ENCODE measurements around the gene MGAT1.

- TF ChIP-seq, protein P1, sequence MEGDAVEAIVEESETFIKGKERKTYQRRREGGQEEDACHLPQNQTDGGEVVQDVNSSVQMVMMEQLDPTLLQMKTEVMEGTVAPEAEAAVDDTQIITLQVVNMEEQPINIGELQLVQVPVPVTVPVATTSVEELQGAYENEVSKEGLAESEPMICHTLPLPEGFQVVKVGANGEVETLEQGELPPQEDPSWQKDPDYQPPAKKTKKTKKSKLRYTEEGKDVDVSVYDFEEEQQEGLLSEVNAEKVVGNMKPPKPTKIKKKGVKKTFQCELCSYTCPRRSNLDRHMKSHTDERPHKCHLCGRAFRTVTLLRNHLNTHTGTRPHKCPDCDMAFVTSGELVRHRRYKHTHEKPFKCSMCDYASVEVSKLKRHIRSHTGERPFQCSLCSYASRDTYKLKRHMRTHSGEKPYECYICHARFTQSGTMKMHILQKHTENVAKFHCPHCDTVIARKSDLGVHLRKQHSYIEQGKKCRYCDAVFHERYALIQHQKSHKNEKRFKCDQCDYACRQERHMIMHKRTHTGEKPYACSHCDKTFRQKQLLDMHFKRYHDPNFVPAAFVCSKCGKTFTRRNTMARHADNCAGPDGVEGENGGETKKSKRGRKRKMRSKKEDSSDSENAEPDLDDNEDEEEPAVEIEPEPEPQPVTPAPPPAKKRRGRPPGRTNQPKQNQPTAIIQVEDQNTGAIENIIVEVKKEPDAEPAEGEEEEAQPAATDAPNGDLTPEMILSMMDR (IDR thresholded peaks at IDR 0.05) = peak in 2 of 4 experiments; percentile 3 to 7
- no peak for TF ChIP-seq POLR2AphosphoS5 (IDR thresholded peaks at IDR 0.05)
- TF ChIP-seq EP300 (IDR thresholded peaks at IDR 0.05) = no peak
- no peak for TF ChIP-seq POLR2A (IDR thresholded peaks at IDR 0.05)
Observed at GRCh38 chr5:180799902-180800801, 2.5 kb downstream of the MGAT1 start.

Data from gastroesophageal sphincter (tissue), 3 donors.